UCSD-AML1 (cell line): ENCODE measurements around the gene HSPA12A.
A peak's percentile ranks its signal among the peaks of the same experiment; 100 is the strongest.

Experiments used
- DNase-seq: peaks from one replicate; lab custom pipeline; 2025; ENCODE audit not compliant: unreplicated experiment; lab: John Stamatoyannopoulos, UW

HSPA12A gene, protein sequence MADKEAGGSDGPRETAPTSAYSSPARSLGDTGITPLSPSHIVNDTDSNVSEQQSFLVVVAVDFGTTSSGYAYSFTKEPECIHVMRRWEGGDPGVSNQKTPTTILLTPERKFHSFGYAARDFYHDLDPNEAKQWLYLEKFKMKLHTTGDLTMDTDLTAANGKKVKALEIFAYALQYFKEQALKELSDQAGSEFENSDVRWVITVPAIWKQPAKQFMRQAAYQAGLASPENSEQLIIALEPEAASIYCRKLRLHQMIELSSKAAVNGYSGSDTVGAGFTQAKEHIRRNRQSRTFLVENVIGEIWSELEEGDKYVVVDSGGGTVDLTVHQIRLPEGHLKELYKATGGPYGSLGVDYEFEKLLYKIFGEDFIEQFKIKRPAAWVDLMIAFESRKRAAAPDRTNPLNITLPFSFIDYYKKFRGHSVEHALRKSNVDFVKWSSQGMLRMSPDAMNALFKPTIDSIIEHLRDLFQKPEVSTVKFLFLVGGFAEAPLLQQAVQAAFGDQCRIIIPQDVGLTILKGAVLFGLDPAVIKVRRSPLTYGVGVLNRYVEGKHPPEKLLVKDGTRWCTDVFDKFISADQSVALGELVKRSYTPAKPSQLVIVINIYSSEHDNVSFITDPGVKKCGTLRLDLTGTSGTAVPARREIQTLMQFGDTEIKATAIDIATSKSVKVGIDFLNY

DNA sequence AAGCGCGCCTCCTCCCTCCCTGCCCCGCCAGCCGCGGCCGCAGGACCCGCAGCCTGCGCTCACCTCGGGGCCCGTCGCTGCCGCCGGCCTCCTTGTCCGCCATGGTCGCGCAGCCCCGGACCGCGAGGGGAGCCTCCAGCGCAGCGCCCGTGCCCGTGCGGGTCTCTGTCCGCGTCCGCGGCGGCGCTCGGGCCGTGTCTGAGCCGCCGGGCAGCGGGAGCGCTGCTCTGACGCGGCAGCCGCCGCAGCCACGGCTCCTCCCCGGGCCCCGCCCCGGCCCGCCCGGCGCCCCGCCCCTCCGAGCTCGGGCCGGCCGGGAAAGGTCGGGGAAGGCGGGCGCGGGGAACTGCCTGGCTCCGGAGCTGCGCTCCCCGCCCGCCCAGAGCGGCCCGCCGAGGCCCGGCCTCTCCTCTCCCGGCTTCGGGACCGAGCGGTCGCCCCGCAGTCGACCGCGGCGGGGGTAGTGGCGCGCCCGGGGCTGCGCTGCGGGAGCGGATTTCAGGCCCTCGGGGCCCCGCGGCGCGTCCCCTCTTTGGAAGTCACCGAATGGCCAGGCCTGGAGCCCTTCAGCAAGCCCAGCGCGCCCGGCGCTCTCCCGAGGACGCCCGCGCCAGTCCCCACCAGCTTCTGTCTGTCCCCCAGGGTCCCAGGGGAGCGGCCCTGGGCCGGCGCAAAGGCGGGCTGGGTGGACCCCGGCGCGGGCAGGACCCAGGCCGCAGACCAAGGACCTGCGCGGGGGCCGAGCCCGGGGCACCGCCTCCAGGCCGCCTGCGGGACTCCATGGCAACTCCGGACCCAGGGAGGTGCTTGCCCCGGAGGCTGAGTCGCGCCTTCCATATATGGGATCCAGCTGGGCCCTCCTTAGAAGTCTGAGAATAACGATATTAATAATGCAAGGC lies at the start of gene HSPA12A:
Gene HSPA12A, minus strand, starts transcription at position 200 of the 899 bp plus-strand sequence. Its CDS starts 97 bp downstream, at position 103.
- peak; percentile 67 for DNase-seq

DNA sequence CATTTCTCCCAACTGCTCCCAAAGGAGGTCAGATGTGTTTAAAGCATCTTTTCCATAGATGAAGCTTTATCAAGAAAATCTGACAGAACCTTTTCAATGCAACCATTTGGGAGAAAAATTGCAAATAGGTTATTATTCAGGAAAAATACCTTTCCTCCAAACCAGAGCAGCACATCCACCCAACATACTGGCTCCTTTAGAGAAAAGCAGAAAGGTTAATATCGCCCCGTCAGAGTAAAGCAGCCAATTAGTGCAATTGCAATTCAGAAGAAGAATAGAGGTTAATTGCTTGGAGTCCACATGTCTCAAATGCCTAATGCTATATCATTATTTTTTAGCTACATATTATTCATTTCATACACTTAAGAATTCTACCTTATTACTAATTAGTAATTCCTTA lies 48.9 kb upstream of the HSPA12A start:
- DNase-seq = no peak

DNA sequence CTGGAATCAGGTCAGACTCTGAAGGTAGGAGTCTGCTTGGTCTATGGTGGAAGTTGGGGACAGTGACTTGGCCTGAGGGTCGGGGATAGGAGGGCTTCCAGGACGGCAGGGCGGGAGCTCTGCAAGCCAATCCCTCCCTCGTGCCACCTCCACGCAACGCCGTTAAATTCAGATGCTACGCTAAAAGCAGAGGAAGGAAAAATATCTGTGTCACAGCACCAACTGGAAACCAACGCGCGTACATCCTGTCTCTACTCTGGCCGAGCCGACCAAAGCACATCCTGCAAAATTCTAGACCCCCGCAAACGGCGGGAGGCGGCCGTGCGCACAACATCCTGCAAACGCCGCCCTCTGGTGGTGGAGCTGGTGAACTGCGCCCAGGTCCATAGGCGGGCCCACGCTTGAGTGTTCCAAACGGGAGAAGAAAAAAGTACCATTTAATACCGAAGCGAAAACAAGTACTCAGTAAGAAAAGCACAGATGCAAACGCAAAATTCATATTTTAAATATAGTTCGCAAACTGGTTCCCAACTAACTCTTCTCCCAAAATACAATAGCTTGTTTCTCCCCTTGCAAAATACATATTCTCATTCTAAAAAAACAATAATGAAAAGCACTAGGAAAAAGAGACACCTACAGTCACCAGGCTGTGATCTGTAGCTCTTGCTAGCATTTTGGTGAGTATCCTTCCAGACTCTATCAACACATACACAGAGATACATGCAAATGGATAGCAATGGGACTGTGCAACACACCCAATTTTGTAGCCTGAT lies 45.7 kb upstream of the HSPA12A start:
- DNase-seq = peak; percentile 73

DNA sequence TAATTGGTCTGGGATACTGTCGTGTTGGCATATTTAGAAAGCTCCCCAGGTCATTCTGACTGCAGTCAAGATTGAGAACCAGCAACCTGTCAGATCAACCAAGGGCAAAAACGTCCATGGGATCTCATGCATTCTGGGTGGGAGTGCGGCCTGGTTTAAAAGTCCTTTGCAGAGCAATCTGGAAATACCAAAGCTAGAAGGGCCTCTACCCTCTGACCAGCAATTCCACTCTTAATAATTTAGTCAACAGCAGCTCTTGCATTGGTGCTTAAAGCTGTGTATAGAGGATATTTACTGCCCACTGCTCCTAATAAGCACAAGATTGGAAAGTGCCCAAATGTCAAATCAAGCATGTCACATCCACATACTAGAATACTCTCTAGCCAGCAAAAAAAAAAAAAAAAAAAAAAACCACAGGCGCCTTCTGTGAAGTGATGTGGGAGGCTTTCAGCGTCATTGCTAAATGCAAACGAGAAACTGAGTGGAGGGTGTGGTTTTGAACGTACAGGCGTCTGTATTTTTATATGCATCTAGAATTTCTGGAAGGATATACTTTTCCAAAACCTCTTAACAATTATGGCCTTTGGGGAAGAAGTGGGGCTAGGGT lies 44.8 kb upstream of the HSPA12A start:
- no peak for DNase-seq

DNA sequence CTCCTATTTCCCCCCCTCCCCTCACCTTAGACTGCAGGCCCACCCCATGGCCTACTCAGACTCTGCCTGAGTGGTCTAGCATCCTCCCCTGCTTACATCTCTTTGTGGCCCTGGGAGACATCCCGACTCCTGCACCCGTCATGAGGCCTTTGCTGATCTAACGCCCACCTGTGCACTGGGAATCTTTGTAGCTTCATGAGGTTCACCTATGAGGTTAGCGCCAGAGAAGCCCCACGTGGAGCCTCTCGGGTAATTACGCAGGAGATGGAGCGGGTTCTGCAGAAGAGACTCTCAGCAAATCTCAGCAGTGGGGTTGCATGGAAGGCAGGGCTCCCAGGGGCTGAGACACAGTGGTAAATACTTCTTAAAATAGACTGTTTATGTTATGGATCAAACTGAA lies 43.5 kb upstream of the HSPA12A start:
- DNase-seq = no peak

DNA sequence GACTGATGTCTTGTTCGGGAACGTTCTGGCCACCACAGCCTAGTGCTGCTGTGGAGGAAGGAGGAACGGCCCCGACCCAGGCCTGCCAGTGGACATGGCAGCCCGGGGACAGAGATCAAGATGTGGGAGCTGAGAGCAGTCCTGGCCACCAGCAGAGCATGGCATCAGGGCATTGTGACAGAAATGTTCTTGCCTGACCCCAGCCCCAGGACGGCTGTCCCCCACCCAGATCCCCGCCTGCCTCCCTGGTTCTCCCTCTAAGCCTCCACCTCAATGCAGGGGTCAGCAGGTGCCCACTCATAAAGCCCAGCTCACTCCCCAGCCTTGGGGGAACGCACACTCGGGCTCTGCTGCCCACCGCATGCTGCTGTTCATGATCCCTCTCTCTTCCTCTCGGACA lies 42.9 kb upstream of the HSPA12A start:
- no peak for DNase-seq

DNA sequence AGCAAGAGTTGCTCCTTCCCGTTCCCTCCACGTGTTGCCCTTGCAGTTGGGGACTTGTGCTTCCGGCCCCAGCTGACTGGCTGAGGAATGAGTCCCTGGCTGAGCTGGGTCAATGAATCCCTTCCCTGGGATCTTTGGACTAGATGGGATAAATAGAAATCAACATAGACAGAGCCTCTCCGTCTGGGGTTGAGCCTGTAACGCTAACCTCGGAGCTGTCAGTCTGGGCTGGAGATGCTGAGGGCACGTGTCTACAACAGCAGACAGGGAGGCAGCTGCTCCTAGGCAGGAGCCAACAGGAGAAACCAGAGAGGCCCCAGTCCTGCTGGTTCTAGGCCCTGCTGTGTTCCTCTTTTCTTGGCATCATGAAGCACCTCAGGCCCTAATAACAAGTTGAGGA lies 42.3 kb upstream of the HSPA12A start:
- no peak for DNase-seq

DNA sequence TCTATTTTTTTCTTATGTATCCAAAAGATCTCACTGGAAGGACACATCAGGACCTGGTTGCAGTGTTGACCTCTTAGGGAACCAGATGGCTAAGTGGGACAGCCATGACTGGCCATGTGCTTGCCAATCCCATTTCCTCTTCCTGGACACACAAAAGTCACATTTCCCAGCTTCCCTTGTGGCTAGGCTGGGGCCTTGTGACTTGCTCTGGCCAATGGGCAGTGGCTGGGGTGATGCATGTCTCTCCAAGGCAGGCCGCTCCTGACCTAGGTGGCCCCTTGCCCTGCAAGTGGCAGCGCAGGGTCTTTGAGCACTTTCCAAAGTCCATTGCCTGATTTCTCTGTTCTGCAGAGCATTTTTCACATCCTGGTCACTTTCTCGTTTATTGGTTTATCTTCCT lies 41.7 kb upstream of the HSPA12A start:
- no peak for DNase-seq

DNA sequence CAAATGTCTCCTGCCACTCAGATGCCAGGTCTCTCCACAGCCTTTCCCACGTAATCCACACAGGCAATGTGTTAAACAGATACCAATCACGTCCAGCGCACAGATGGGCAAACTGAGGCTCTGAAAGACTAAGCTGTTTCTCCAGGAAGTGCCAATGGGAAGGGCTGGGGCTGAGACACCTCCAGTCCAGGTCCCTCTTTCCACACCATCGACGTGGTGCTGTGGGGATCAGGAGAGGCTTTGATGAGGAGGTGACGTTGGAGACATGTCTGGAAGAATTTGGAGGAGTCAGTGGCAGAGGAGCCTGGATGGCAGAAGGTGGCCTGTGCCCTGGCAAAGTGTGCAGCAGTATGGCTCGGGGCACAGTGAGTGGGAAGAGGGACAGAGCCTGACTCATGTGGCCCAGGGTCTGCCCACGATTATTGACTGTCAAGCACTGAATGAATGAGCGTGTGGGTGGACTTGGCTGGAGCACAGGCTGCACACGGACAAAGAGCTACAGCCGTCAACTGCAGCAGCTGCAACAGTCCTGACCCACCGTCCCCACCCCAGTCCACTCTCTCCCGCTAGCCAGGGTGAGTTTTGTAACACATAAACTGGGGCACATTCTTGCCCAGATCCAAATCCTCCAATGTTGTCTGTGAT lies 40.8 kb upstream of the HSPA12A start:
- no peak for DNase-seq

DNA sequence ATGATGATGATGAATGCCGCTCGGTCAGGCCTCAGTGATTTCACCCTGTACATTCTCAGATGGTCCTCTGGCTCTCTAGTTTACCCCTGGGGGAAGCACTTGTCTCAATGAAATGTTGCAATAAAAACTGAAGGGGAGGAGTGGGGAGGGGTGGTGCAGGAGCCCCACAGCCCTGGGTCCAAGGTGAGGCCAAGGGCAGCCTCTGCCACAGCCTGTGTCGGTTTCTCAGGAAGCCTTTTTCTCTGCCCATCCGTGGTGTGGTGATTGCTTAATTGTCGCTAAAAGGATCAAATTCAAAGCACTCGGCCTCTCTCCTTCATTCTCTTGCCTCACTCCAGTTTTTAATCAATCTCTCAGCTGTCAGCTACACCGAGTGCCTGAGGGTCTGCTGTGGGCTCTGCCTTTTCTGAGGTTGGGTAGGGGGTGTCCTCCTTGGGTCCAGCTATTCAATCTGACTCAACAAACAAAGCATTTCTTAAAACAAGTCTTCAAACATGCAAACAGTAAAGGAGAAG lies 39.1 kb upstream of the HSPA12A start:
- DNase-seq = no peak

DNA sequence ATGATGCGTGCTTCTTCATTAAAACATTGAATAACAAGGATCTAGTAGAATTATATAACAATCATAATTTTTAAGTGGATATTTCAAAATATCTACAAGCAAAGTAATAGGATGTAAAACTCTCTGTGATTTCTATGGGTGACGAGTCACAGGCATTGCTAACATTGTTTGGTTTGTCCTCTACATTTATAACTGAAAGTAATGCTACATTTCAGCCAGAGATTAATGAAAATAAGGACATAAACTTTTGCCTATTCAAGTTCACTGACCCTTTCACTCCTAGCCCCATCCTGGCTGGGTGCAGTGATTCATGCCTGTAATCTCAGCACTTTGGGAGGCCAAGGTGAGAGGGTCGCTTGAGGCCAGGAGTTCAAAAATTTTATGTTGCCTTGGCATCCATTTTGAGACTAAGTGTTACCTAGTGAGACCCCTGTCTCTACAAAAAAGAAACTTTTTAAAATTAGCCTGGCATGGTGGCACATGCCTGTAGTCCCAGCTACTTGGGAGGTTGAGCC lies 38.4 kb upstream of the HSPA12A start:
- DNase-seq = no peak

DNA sequence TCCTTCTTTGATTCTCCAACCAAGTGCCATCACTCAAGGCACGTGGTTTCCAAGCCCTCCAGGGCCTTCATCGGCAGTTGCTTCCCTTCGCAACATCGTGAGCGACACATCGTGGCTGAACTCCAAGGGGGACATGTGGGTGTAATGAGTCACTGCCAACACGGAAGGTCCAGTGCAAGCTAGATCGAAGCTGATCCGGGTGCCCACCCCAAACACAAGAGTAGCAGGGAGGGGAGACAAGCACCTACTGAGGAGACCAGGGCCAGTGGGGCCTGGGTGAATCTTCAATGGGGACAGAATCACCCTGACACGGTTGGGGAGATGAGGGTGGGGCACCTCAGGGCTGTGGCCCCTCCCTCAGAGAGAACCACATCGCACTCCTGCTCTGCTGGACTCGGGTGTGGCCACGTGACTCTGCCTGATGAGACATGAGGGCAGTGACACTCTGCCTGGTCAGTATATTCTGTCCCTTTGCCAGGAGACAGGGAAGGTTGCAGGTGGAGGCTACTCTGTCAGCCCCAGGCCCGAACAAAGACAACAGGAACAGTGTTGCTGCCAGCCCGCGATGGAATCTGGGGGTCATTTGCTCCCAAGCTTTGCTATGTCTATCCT lies 36.8 kb upstream of the HSPA12A start:
- DNase-seq = no peak

DNA sequence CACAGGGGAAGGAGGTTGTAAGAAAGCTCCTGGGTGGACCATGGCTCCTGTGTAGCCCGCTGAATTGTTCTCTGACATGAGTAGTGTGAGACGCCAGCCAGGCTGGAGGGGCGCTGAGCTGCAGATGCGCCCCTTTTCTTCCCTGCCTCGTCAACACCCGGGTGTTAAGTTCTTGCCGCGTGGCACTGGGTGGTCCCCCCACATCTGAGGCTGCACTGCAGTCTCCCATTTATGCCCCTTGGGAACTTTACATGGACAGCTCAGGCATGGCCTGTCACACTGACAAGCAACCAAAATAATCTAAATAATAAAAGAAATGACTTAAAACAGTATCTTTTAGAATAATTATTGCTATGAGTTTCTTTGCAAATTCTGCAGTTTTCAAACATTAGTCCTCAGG lies 34.6 kb upstream of the HSPA12A start:
- no peak for DNase-seq

DNA sequence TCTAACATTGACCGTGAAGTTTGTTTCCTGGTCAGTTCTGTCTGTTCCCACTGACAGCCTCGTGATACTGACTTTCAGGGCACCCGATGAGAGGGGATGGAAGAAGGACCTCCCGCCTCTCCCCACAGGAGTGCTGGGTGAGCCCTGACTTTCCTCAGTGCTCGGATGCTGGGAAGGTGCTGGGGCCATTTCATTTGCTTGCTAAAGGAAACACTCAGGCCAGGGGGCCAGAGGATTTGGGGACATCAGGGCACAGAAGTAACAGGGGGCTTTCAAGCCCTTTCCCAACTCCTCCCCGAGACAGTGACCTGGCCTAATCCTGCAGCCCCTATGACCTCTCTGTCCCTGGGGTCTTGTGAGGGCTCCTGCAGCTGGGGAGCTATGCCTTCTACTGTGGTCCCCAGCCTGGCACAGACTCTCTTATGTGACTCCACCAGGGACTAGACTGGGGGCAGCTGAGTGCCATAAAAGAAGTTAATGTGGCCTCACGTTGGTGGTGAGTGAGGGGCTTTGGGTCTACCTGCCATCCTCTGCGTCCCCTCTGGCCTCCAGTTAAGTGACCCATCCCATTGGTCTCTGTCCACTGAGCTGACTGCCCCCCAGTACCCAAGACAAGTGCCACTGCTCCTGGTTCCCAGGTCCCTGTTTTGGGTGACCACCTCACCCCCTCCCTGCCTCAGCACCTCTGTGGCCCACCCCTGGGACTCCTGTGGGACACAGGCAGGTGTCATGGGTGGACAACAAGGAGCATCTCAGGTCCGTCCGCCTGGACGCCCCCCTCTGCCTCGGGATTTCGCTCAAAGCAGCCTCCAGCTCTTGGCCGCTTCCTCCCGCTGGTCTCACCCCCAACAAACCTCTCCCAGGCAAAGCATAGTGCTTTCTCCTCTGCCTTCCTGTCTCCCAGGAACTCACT lies 33.4 kb upstream of the HSPA12A start:
- DNase-seq = no peak

DNA sequence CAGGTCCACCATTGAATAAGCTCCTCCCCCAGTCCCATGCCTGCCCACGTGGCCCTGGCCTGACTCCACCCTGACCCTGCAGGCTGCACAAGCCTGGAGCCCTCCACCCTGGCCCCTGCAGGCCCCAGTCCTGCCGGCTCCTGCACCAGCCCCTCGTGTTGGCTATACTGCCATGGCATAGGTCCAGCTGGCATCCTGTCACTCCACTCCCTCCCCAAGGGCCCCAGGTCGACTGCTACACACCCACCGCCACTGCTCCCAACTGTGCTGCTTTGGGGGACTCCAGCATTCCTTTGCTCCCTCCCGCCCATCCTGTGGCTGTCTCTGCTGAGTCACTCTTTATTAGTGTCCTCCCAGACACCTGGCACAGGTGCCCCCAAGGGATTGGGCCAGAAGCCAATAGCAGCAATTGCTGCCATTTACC lies 32.4 kb upstream of the HSPA12A start:
- no peak for DNase-seq

DNA sequence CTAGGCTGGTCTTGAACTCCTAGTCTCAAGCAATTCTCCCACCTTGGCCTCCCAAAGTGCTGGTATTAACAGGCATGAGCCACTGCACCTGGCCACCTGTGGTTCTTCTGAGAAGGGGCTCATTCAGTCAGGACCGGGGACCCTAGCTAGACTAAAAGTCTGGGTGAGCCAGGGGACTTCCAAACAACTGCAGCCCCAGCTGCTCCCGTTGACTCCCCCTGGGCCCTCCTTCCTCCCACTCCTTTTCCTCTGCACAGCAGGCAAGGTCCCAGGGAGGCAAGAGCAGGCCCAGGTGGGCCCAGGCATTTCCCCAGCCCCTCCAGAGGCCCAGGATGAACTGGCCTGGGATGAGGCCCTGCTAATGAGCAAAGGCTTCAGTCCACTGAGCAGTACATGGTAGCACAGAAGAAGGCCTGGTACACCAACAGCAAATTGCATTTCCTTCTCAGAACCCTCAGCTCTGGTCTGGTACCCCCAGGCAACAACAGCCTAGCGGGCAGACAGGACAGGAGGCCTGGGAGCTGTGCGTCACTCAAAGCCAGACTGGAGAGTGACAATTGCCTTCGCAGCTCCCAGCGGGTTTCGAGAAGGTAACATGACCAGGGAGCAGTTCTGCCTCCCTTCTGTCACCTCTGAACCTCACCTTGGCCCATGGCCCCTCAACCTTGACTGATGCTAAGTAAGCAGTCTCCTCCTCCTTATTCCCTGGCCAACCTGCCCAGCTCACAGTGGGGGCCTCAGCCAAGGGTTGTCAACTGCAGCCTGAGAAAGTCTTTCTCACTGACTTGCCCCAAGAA lies 30.7 kb upstream of the HSPA12A start:
- no peak for DNase-seq

DNA sequence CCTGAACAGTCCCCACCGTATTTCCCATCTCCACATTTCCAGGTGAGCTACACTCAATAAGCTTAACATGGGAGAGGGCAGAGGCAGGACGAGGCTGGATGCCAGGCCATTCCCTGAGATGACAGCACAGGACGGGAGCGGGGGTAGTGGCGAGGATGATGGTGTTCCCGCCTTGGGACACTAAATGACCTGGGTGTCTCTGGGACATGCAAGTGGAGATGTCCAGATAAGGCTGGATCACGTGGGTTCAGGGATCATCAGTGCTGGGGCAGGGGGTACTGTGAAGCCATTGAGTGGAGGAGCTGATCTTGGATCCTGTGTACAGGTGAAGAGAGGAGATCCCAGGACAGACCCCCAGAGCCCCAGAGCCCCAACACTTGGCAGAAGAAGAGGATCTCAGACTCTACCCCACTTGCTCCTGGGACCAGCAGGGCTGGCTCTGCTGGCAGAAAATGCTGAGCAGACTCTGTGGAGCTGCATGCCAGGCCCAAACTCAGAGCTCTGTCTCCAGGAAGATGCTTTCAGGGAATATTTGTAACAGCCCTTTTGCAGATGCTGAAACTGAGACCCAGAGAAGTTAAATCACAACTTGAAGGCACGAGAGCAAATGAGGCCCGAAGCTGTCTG lies 29.7 kb upstream of the HSPA12A start:
- DNase-seq = no peak
